ENCODE measurements around the gene FAAP20.
A peak's percentile ranks its signal among the peaks of the same experiment; 100 is the strongest.

The FAAP20 gene

GRCh38 chr1:2172012-2172411 is 22.6 kb downstream of the FAAP20 start:
- no peaks in the 10 kb centered on the region for H3K27me3 Mint-ChIP-seq (ENCODE audit: low read depth, poor library complexity)
- no peaks in the 10 kb centered on the region for H3K9me3 Mint-ChIP-seq
- H3K4me3 Mint-ChIP-seq = no peak overlapping the region
- peaks cover 30% of the 10 kb centered on the region for H3K4me1 Mint-ChIP-seq
- no peak for DNase-seq
- H3K36me3 Mint-ChIP-seq (ENCODE audit: low read depth) = peaks cover 17% of the 10 kb centered on the region
- no peak for TF ChIP-seq CTCF (IDR thresholded peaks at IDR 0.05)
- no peak overlapping the region for H3K27ac Mint-ChIP-seq

- peaks cover 10% of the 10 kb centered on the region for H3K36me3 Mint-ChIP-seq (ENCODE audit: low read depth)
- H3K4me3 Mint-ChIP-seq = peak overlapping the region; percentile 1
- no peaks in the 10 kb centered on the region for H3K9me3 Mint-ChIP-seq
- no peaks in the 10 kb centered on the region for H3K27me3 Mint-ChIP-seq (ENCODE audit: low read depth, poor library complexity)
- TF ChIP-seq CTCF (IDR thresholded peaks at IDR 0.05) = no peak
- peak overlapping the region; percentile 9 for H3K27ac Mint-ChIP-seq
- peaks cover 22% of the 10 kb centered on the region for H3K4me1 Mint-ChIP-seq
- no peak for DNase-seq
Observed at GRCh38 chr1:2170211-2170610, 24.4 kb downstream of the FAAP20 start.

- no peak overlapping the region for H3K4me3 Mint-ChIP-seq
- H3K27me3 Mint-ChIP-seq (ENCODE audit: low read depth, poor library complexity) = no peaks in the 10 kb centered on the region
- H3K36me3 Mint-ChIP-seq (ENCODE audit: low read depth) = peaks cover 17% of the 10 kb centered on the region
- TF ChIP-seq CTCF (IDR thresholded peaks at IDR 0.05) = no peak
- no peak for DNase-seq
- no peak overlapping the region for H3K27ac Mint-ChIP-seq
- peaks cover 22% of the 10 kb centered on the region for H3K4me1 Mint-ChIP-seq
- H3K9me3 Mint-ChIP-seq = no peaks in the 10 kb centered on the region
Observed at GRCh38 chr1:2169200-2169836, 25.3 kb downstream of the FAAP20 start.

GRCh38 chr1:2168535-2168934 is 26.0 kb downstream of the FAAP20 start:
- Mint-ChIP-seq H3K27ac (no peak overlapping the region), H3K36me3 (ENCODE audit: low read depth) (peaks cover 24% of the 10 kb centered on the region), H3K9me3 (peaks cover under 1% of the 10 kb centered on the region), H3K4me3 (no peak overlapping the region), H3K4me1 (peaks cover 22% of the 10 kb centered on the region), H3K27me3 (ENCODE audit: low read depth, poor library complexity) (no peaks in the 10 kb centered on the region)
- DNase-seq = no peak
- TF ChIP-seq CTCF (IDR thresholded peaks at IDR 0.05) = no peak

GRCh38 chr1:2168090-2168489 is 26.5 kb downstream of the FAAP20 start:
- Mint-ChIP-seq H3K27me3 (ENCODE audit: low read depth, poor library complexity) (no peaks in the 10 kb centered on the region), H3K4me3 (no peak overlapping the region), H3K9me3 (peaks cover 5% of the 10 kb centered on the region), H3K4me1 (peaks cover 22% of the 10 kb centered on the region), H3K27ac (no peak overlapping the region), H3K36me3 (ENCODE audit: low read depth) (peaks cover 29% of the 10 kb centered on the region)
- no peak for DNase-seq
- TF ChIP-seq CTCF (IDR thresholded peaks at IDR 0.05) = no peak

- no peak for TF ChIP-seq CTCF (IDR thresholded peaks at IDR 0.05)
- Mint-ChIP-seq H3K36me3 (ENCODE audit: low read depth) (peaks cover 34% of the 10 kb centered on the region), H3K4me3 (no peak overlapping the region), H3K9me3 (peaks cover 10% of the 10 kb centered on the region), H3K4me1 (peaks cover 29% of the 10 kb centered on the region), H3K27me3 (ENCODE audit: low read depth, poor library complexity) (no peaks in the 10 kb centered on the region), H3K27ac (no peak overlapping the region)
- DNase-seq = no peak
Observed at GRCh38 chr1:2166695-2167094, 27.9 kb downstream of the FAAP20 start.
